HT1080 (cell line): ENCODE data around the gene PER2. TPM values are rescaled to one million over a fixed set of nuclear protein-coding genes. Genes with fewer than 3 reads are reported as not detected.
"Not testable (repeated sequence)": the region's sequence is repeated elsewhere in the genome, so short reads cannot be mapped to it uniquely, and the experiment has no call there.

Source experiments
- DNase-seq: peaks from one replicate; pipeline ENCODE4 v3.0.0-alpha.2; 2015; ENCODE audit warnings: low read depth
- total RNA-seq: library from RNA; depleted of rRNA; stranded (reverse); fragments of >200 nt; shearing (Covaris generic); gene quantifications from 2 replicates; pipeline ENCODE4 v1.2.3, GENCODE V29; 2014

The PER2 gene
- total RNA-seq, 1 experiment from 2014 or later, result 2.6 TPM

DNA sequence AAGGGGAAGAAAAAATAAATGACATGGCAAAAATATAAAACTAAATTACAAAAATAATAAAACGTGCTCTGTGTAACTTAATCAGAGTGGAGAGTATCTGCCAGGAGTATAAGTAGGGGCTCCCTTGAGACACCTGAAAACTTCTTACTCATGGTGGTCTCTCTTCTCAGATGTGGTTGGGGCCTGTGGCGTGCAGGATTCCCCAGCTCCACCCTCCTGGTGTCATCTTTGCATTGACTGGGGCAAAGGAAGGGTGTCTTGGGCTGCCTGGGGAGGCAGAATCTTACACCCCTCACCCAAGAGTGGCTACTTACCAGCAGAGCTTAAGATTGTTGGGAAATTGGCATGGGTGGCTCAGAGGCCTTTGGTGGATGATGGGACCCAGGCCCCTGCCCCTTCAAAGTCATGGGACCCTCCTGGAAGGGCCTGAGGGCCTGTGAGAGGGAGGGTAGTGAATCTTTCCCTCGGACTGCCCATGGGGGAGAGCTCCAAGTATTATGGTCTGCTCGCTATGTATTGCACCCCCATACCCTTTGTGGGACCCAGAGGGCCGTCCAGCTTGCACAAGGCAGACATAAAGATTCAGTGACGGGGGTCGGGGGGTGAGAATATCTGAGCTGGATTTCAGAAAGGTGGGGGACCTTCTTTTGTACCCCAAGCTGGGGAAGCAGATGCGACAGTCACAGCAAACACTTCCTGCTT lies 25.0 kb upstream of the PER2 start:
- no peak for DNase-seq

DNA sequence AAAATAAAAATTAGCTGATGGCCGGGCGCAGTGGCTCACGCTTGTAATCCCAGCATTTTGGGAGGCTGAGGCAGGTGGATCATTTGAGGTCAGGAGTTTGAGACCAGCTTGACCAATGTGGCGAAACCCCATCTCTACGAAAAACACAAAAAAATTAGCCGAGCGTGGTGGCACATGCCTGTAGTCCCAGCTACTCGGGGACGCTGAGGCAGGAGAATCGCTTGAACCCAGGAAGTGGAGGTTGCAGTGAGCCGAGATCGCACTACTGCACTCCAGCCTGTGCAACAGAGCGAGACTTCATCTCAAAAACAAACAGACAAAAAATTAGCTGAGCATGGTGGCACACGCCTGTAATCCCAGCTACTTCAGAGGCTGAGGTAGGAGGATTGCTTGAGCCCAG lies 22.3 kb upstream of the PER2 start:
- DNase-seq, result not testable (repeated sequence)

DNA sequence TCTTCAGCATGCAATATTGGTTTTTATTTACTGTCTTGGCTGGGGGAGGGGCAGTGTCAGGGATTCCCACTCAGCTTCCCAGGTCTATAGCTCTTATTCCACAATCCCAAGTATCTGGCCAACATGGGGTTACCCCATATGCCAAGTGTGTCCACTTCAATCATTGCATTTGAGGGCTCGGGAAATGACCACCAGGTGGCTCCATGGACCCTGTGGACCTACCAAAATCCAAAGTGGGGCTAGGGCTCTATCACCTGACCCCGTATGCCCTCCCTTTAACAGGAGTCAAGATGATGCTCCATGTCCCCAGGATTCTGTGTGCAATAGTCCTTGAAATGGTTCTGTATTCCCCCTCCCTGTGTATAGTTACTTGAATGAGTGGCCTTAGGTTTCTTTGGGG lies 19.8 kb upstream of the PER2 start:
- no peak for DNase-seq

DNA sequence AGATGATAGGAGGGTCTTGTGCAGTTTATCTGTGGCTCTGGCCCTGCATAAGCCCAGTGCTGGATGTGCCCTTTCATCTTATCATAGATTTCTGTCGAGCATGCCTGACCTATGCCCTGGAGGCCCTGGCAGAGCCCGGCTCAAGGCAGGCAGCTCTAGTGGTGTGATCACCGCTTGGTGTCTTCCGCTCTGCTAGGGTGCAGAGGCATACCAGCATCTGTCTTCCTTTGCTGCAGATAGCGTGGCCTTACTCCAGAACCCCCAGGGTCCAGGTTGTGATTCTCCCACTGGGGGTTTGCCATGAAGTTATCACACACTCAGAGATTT lies 18.2 kb upstream of the PER2 start:
- no peak for DNase-seq

DNA sequence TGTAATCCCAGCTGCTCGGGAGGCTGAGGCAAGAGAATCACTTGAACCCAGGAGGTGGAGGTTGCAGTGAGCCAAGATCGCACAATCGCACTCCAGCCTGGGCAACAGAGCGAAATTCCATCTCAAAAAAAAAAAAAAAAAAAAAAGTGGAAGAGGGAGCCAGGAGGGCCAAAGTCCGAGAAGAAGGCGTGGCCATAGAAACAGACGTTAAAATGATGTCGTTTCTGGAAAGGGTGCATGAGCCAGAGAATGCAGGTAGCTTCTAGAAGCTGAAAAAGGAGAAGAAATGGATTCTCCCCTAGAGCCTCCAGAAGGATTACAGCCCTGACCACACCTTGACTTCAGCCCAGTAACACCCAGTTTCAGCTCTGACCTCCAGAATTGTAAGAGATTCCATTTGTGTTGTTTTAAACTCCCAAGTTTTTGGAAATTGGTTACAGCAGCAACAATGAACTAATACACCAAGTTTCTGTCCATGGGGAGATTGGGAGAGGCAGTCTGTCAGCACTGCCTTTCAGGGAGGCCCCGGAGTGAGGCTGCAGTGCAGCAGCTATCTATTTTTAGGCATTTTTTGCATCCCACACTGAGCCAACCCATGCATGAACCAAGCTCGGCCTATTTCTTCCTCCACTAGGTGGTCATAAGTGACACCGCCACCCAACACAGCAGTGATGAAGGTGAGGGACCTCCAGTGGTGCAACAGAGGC lies 17.7 kb upstream of the PER2 start:
- DNase-seq, result no peak

DNA sequence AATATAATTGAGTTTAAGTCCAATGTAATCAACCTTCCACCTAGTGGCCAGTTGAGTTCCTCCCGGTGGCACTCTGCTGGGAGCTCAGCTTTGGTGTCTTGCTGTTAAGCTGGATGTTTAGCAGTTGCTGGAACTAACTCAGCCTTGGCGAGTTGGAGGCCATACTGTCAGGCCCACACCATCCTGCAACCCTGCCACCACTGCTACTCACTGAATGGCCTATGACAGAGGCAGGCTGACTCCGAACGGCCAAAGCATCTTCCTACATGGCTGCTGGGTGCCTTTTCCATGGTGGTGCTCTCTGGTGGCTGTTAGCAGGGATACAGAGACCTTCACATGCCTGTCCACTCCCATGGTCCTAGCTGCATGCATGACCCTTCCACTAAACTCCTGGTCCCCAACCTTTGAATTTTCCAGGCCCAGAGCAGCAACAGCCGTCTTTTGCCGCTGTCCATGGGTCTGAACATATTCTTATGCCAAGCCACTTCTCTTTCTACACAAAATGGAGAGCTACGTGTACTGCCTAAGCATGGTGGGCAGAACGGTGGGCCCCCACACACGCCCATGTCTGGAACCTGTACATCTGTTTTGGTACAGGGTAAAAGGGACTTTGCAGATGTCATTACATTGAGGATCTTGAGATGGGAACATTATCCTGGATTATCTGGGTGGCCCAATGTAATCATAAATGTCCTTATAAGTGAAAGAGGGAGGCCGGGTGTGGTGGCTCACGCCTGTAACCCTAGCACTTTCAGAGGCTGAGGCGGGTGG lies 16.9 kb upstream of the PER2 start:
- DNase-seq, result no peak

DNA sequence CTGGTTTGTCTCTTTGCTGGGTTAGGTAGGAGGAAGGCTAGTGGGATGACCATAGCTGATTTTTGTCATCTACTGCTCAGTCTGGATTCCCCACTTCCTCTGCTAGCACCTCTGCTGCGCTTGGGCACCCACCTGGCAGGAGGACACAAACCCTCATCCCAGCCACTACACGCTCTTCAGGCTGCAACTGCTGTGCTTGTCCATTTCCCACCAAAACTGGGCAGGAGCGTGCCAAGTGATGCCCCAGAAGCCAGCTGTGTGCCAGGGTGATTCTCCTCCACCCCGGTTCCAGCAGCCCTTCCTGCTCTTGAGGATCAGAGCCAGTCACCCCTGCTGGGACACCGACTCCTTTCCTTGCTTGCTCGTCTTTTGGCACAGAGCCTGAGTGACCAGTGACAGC lies 15.7 kb upstream of the PER2 start:
- DNase-seq, result no peak

DNA sequence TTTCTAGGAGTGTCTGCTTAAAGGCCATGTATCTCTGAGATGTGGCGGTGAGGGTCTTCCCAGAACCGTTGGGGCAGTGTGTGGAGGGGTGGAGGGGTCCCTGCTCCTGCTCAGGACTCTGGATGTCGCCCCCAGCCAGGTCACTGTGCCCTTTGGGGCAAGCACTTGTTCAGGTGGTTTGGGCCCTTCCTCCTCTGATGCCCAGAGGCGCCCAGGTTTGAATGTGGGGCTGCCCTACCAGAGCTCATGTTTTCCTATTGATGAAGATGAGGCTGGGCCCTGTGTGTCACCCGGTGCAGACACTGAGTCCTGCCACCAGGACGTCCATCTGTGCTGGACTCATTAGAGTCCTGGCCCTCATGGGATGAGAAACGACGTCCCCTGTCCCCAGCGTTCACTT lies 14.3 kb upstream of the PER2 start:
- no peak for DNase-seq

DNA sequence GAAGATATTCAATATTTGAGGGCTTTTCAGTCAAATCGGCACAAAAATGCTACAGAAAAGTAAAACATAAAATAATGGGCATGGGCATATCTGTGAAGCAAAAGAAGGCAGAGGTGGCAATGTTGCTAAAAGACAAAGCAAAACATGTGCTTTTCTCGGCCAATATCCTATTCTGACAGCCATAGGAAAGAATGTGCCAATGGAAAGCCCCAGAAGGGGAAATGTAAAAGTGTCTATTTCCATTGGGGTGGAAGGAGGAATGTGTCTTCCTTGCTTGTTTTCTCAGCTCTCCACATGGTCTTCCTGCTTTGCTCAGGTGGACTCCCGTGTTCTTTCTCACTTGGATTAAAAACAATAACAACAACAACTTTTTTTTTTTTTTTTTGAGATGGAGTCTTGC lies 13.7 kb upstream of the PER2 start:
- no peak for DNase-seq

DNA sequence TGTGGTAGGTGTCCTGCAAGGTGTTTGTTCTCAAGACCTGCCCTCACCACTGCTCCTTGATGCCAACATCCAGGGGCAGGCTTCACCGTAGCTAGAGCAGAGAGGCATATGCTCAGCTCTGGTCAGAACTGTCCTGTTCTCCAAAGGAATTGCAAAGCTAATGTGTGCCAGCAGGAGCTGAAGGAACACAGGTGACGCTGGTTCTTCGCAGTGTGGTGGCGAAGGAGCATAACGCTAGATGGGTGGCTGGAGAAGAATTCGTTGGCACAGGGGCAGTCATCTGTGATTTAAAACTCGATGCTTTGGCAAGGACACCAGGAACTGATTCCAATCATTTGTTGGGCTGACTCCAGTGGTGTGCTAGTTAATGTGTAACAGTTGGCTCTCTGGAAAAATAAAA lies 11.4 kb upstream of the PER2 start:
- no peak for DNase-seq

DNA sequence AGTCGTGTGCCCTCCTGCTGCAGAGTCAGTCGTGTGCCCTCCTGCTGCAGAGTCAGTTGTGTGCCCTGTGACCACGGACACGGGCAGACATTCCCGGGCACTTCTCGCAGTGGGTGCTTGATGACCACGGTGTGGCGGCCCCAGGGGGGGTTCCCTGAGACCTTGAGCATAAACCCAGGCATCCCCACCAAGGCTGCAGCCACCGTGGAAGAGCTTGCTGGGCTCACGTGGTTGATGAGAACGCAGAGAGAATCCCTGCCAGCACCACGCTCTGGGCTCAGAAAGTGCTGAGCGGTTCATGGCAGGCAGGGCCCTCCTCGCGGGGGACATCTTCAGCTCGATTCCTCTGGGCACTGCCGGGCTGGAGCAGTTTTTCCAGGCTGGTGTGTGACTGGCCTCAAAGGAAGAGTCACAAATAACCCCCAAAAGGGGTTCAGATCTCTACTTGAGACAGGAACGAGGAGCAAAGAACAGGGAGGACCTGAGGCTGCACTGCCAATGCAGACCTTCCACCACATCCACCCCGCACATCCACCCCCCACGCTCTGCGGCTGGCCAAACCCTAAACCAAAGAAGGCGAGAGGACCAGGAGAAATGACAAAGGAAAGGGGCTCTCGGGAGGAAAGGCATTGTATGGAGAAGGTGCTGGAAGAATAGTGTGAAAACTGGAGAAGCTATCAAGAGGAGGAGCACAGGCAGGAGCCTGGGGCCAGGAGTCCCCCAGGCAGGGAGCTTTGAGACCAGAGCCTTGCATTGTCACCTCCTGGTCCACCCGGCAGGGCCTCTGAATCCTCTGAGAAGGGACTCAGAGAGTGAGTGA lies 8.4 kb upstream of the PER2 start:
- DNase-seq, result no peak

DNA sequence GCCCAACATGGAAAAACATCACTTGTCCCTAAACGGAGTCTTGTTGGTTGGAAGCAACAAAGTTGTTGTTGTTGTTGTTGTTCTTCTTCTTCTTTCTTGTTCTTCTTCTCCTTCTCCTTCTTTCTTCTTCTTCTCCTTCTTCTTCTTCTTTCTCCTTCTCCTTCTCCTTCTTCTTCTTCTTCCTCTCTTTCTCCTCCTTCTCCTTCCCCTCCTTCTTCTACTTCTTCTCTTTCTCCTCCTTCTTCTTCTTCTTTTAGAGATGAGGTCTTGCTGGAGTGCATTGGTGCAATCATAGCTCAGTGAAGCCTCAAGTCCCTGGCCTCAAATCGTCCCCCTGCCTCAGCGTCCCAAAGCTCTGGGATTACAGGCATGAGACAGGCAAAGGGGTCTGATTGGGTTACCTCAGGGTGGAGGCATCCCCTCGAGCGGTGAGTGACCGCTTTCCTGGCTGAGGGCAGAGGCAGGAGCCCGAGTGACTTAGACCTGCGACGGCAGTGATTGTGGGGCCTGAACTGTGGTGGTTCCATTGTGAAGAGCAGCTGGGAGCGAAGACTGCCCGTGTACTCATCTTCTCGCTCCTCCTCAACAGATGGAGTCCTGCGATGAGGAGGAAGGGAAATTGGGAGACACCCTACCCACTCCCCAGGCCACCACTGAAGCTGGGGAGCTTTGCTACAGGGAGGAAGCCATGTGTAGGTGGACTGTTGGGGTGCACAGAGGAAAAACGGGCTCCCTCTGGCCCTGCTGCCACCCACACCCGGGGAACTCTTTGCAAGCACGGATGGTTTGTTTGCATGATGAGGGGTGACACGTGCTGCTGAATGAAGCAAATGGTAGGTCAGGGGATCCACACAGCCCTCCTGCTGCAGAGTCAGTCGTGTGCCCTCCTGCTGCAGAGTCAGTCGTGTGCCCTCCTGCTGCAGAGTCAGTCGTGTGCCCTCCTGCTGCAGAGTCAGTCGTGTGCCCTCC lies 7.0 kb upstream of the PER2 start:
- DNase-seq, result no peak

DNA sequence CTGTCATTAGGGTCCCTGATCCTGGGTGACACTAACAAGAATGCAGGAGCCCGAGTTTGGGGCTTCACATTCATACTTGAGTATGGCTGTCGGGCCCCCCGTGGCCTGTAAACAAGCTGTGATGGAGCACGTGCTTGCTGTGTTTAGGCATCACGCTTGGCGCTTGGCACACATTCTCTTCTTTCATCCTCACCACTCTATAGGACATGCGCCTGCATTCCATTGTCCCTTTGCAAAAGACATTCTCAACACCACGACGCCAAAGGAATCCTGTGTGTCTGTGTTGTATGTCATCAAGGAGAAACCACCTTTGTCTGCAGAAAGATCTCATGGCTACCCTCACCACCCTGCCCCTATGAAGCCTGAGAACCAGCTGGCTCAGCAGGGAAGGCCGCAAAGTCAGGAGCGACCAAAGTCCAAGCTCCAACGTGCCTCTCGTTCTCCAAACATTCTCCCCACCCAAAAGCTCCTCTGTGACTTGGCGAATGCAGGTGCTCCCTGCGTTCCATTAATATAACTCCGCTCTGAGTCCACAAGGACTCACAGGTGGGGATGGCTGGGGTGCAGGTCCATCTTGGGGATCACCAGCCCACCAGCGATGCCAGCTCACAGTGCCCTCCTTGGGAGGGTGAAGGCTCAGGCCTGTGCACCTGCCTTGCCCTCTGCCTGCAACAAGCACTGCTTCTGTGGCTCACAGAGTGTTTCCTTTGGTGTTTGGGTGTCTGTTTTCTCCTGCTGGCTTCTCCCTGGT lies 6.2 kb upstream of the PER2 start:
- no peak for DNase-seq

DNA sequence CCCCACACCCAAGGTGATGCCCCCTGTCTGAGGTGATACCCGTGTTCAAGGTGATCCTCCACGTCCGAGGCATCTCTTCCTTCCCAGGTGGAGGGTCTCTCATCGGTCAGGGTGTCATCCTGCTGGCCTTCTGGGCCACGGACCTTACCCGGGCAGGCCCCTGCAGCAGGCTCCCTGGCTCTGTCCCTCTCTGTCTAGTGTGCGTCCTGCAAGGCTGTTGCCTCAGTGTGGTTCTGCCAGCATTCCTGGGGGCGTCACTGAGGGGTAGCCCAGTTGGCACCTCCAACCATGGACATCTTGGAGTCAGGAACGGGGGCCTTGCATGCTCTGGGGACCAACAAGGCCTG lies 5.6 kb upstream of the PER2 start:
- no peak for DNase-seq

DNA sequence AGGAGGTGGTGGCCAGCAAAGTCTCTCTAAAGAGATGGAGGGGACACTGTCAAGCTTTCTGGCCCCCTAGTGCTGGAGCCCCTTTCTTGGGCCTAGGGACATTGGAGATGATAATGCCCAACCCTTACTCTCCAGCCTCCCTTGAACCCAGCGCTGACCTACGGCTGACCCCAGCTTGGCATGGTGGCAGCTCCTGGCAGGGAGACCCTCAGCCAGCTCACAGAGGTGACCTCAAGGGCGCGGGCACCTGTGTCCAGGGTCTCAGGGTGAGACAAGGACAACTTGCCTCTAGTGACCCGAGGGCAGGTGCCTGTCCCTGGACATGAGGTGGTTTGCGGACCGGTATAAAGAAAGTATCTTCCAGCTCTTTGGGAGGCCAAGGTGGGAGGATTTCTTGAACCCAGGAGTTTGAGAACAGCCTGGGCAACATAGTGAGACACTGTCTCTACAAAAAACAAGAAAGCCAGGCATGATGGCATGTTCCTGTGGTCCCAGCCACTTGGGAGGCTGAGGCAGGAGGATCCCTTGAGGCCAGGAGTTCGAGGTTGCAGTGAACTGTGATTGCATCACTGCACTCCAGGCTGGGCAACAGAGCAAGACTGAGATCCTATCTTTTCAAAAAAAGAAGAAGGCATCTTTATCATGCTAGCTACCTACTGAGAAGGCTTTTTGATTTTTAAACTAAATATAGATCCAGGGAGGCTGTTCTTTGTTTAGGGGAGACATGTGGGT lies 3.3 kb upstream of the PER2 start:
- DNase-seq, result no peak

DNA sequence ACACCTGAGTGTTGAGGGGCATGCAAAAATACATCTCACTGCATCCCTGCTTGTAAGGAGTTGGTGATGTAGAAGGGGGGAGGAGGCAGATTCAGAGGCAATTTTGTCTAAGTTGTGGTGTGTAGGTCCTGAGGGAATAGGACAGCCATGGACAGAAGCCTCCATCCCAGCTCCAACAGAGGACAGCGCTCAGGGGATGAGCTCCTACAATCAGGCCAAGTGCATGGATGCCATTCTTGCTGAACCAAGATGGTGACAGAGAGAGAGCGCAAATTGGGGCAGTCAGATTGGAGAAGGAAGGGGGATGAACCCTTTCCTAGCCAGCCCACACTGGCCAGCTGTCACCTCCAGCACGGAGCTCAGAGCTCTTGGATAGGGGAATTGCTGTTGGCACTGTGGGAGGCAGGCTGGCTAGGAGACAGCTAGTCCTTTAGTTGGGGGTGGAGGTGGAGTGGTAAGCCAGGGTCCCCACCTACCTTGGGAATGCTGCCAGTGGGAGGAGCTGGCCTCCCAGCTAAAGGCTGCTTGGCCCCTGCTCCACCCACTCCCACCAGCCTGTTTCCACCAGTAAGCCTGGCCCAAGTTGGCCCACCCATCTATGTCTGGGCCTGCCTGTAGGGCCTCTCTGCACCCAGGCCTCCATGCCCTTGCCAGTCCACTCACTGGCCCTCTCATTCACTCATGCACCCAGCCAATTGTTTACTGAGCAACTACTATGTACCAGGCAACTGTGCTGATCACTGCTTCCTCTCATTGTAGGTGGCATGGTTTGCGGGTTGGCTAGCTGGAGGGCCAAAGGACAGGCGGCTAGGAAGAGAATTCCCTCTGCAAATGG lies 2.5 kb upstream of the PER2 start:
- no peak for DNase-seq

DNA sequence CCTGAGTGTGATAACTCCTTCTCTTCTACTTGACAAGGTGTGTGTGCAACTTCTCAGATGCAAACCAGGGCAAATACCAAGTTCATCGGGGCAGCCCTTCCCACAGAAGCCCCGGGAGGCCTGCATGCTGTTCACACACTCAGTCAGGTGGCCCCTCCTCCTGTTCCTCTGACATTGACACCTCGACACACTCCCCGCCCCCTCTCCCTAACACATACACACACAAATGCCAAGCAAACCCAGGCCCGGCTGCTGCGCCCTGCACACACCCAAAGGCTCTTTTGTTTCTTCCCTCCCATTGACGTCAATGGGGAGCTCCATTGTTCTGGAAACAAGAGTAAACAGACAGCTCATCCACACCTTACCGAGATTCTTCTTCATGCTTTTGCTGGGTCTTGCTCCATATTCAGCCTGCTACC lies 1.7 kb upstream of the PER2 start:
- DNase-seq, result peak; percentile 80

DNA sequence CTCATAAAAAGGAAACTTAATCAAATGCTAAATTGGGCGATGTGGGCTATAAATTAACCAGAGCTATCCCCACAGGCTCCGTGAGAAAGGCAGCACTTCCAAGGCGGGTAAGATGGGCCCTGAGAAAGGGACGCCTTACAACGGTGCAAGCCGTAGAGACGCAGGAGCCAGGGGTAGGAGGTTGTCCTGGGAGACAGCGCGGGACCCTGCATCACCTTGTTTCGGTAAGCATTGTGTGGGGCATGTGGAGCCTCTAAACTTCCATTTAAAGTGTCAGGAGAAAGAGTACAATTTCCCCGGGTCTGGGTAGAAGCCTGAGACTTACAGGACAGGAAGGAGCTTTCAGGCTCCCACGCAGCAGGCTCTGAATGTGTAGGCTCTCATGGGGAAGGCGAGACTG lies 1.2 kb upstream of the PER2 start:
- no peak for DNase-seq
